Measurements from ENCODE around the gene MORN1. TPM values are rescaled to one million over a fixed set of nuclear protein-coding genes. Genes with fewer than 3 reads are reported as not detected.

The MORN1 gene
- total and polyA plus RNA-seq, 2 donors (not counting 3 experiments of a cell fraction or from before 2014, with no cell fraction given), result 4.3 to 6.4 TPM

- H3K4me1 ChIP-seq (ENCODE audit: control insufficient read depth, extremely low read depth, insufficient read depth, low read length), result peaks cover 4% of the 10 kb centered on the region
- TF ChIP-seq POLR2A (IDR thresholded peaks at IDR 0.05; ENCODE audit: low read depth, low read length) (no peak), EZH2 (IDR thresholded peaks at IDR 0.05; ENCODE audit: borderline replicate concordance, low read depth, low read length, severe bottlenecking) (no peak)
- H3K4me2 ChIP-seq (ENCODE audit: insufficient read depth, low read length), result no peak overlapping the region
- H2AFZ ChIP-seq (ENCODE audit: low read depth, low read length), result no peak overlapping the region
- H3K79me2 ChIP-seq (ENCODE audit: control insufficient read depth, insufficient read depth, low read length), result no peaks in the 10 kb centered on the region
- no peaks in the 10 kb centered on the region for H3K9me3 ChIP-seq (replicated peaks; ENCODE audit: control insufficient read depth, insufficient read depth, low read length)
- H3K27ac ChIP-seq (ENCODE audit: insufficient read depth, low read depth, low read length), result no peak overlapping the region
- ChIA-PET CTCF (no interaction called here), POLR2A (no interaction called here)
- no peak overlapping the region for H3K4me3 ChIP-seq (replicated peaks in 1 of 3; ENCODE audit: insufficient read depth in 1 of 3, low read depth in 1 of 3, low read length in 3 of 3)
- H3K9me1 ChIP-seq (replicated peaks; ENCODE audit: control insufficient read depth, extremely low read depth, insufficient read depth, low read length), result no peaks in the 10 kb centered on the region
- H3K27me3 ChIP-seq (ENCODE audit: control insufficient read depth in 2 of 2, insufficient read depth in 2 of 2, low read length in 2 of 2), result peaks cover 6 to 13% of the 10 kb centered on the region in 2 experiments
- intact Hi-C loops (cut with micrococcal nuclease), result no loop called here
- dilution Hi-C loops (cut with MboI; ENCODE audit: extremely low pct_ligation_motif_present, low sequenced_read_pairs), result no loop called here
- H4K20me1 ChIP-seq (replicated peaks; ENCODE audit: control insufficient read depth, extremely low read depth, insufficient read depth, low read length), result no peaks in the 10 kb centered on the region
- BruUV-seq (replicated peaks), result no TSS peak
- FAIRE-seq (no peak), DNase-seq (ENCODE audit: low read depth, low spot score) (no peak)
- H3K9ac ChIP-seq (replicated peaks; ENCODE audit: extremely low read depth, insufficient read depth, low read length), result no peak overlapping the region
- no peaks in the 10 kb centered on the region for H3K36me3 ChIP-seq (ENCODE audit: control insufficient read depth in 2 of 2, extremely low read depth in 1 of 2, insufficient read depth in 2 of 2, low read length in 2 of 2)
These were observed 48.0 kb upstream of the MORN1 start for GRCh38 chr1:2439369-2439768.

GRCh38 chr1:2438641-2439040, 47.3 kb upstream of the MORN1 start:
- Histone ChIP-seq H3K36me3 (ENCODE audit: control insufficient read depth in 2 of 2, extremely low read depth in 1 of 2, insufficient read depth in 2 of 2, low read length in 2 of 2) (no peaks in the 10 kb centered on the region), H3K4me2 (ENCODE audit: insufficient read depth, low read length) (no peak overlapping the region), H3K27ac (ENCODE audit: insufficient read depth, low read depth, low read length) (no peak overlapping the region), H3K9me3 (replicated peaks; ENCODE audit: control insufficient read depth, insufficient read depth, low read length) (no peaks in the 10 kb centered on the region), H3K79me2 (ENCODE audit: control insufficient read depth, insufficient read depth, low read length) (no peaks in the 10 kb centered on the region), H2AFZ (ENCODE audit: low read depth, low read length) (no peak overlapping the region), H3K9me1 (replicated peaks; ENCODE audit: control insufficient read depth, extremely low read depth, insufficient read depth, low read length) (no peaks in the 10 kb centered on the region), H3K9ac (replicated peaks; ENCODE audit: extremely low read depth, insufficient read depth, low read length) (no peak overlapping the region), H3K27me3 (ENCODE audit: control insufficient read depth in 2 of 2, insufficient read depth in 2 of 2, low read length in 2 of 2) (peaks cover 6 to 9% of the 10 kb centered on the region in 2 experiments), H4K20me1 (replicated peaks; ENCODE audit: control insufficient read depth, extremely low read depth, insufficient read depth, low read length) (no peaks in the 10 kb centered on the region), H3K4me3 (replicated peaks in 1 of 3; ENCODE audit: insufficient read depth in 1 of 3, low read depth in 1 of 3, low read length in 3 of 3) (no peak overlapping the region), H3K4me1 (ENCODE audit: control insufficient read depth, extremely low read depth, insufficient read depth, low read length) (peaks cover 4% of the 10 kb centered on the region)
- DNase-seq (ENCODE audit: low read depth, low spot score), result no peak
- BruUV-seq (replicated peaks), result no TSS peak
- dilution Hi-C loops (cut with MboI; ENCODE audit: extremely low pct_ligation_motif_present, low sequenced_read_pairs) (no loop called here), intact Hi-C loops (cut with micrococcal nuclease) (no loop called here)
- FAIRE-seq, result no peak
- ChIA-PET POLR2A (no interaction called here), CTCF (no interaction called here)
- TF ChIP-seq MAX (IDR thresholded peaks at IDR 0.05; ENCODE audit: insufficient read depth, insufficient read length), result no peak
- no peak for TF ChIP-seq POLR2AphosphoS5 (IDR thresholded peaks at IDR 0.05; ENCODE audit: insufficient read depth, low read depth, low read length)
- TF ChIP-seq CTCF (IDR thresholded peaks at IDR 0.05; ENCODE audit: extremely low read depth in 1 of 2, insufficient read depth in 1 of 2, low read depth in 1 of 2, low read length in 2 of 2), result no peak
